Astrocyte (in vitro differentiated cells and primary cell): ENCODE data around the gene RTP3. TPM values are rescaled to one million over a fixed set of nuclear protein-coding genes. Genes with fewer than 3 reads are reported as not detected.
A peak's percentile ranks its signal among the peaks of the same experiment; 100 is the strongest.
"Not testable (repeated sequence)": the region's sequence is repeated elsewhere in the genome, so short reads cannot be mapped to it uniquely, and the experiment has no call there.

Source experiments
- DNase-seq: peaks from one replicate; pipeline ENCODE4 v3.0.0-alpha.2; 2010; ENCODE audit warnings: low read depth
- FAIRE-seq: peaks from 2 replicates; lab custom pipeline; 2011; peaks lifted over from hg19 to GRCh38; lab: Jason Lieb, UNC
- H2AFZ ChIP-seq: 2 replicates; pipeline ENCODE4 v1.6.0; 2012; ENCODE audit warnings: low read depth, low read length, inconsistent platforms
- H3K27ac ChIP-seq: 2 replicates; pipeline ENCODE4 v1.5.1; 2011; ENCODE audit warnings: low read depth, low read length, inconsistent platforms
- H3K27me3 ChIP-seq: 2 replicates; pipeline ENCODE4 v1.6.0; 2011; ENCODE audit warnings: low read length, inconsistent platforms; ENCODE audit not compliant: insufficient read depth
- H3K36me3 ChIP-seq: 2 replicates; pipeline ENCODE4 v1.5.1; 2011; ENCODE audit warnings: low read length, inconsistent platforms; ENCODE audit not compliant: insufficient read depth
- H3K4me1 ChIP-seq: 2 replicates; pipeline ENCODE4 v1.5.1; 2011; ENCODE audit warnings: low read length, inconsistent platforms; ENCODE audit not compliant: insufficient read depth
- H3K4me2 ChIP-seq: 2 replicates; pipeline ENCODE4 v1.6.0; 2012; ENCODE audit warnings: low read length, inconsistent platforms
- H3K4me3 ChIP-seq: 2 replicates; pipeline ENCODE4 v1.5.1; 2011; ENCODE audit warnings: low read depth, mild to moderate bottlenecking, low read length, inconsistent platforms; ENCODE audit not compliant: insufficient read depth
- H3K79me2 ChIP-seq: 2 replicates; pipeline ENCODE4 v1.6.0; 2012; ENCODE audit warnings: mild to moderate bottlenecking, low read length, inconsistent platforms; ENCODE audit not compliant: insufficient read depth
- H3K9ac ChIP-seq: 2 replicates; pipeline ENCODE4 v1.6.0; 2012; ENCODE audit warnings: mild to moderate bottlenecking, low read length, inconsistent platforms
- H3K9me3 ChIP-seq: 2 replicates; pipeline ENCODE4 v1.5.1; 2012; ENCODE audit warnings: low read depth, mild to moderate bottlenecking, low read length, inconsistent platforms; ENCODE audit not compliant: insufficient read depth
- H4K20me1 ChIP-seq: 2 replicates; pipeline ENCODE4 v1.6.0; 2012; ENCODE audit warnings: low read length, inconsistent platforms; ENCODE audit not compliant: insufficient read depth
- H3K27ac Mint-ChIP-seq: one replicate; pipeline ENCODE4 v1.8.0; 2021; ENCODE audit warnings: mild to moderate bottlenecking, mixed read lengths; ENCODE audit not compliant: unreplicated experiment
- H3K27me3 Mint-ChIP-seq: one replicate; pipeline ENCODE4 v1.8.0; 2021; ENCODE audit warnings: low read depth, mixed read lengths; ENCODE audit not compliant: unreplicated experiment
- H3K36me3 Mint-ChIP-seq: one replicate; pipeline ENCODE4 v1.8.0; 2021; ENCODE audit warnings: low read depth, mixed read lengths; ENCODE audit not compliant: unreplicated experiment
- H3K4me1 Mint-ChIP-seq: one replicate; pipeline ENCODE4 v1.8.0; 2021; ENCODE audit warnings: low read depth, mixed read lengths; ENCODE audit not compliant: unreplicated experiment
- H3K4me3 Mint-ChIP-seq: one replicate; pipeline ENCODE4 v1.8.0; 2021; ENCODE audit warnings: mild to moderate bottlenecking, moderate library complexity, mixed read lengths; ENCODE audit not compliant: unreplicated experiment
- H3K9me3 Mint-ChIP-seq: one replicate; pipeline ENCODE4 v1.8.0; 2021; ENCODE audit warnings: mild to moderate bottlenecking, mixed read lengths; ENCODE audit not compliant: unreplicated experiment
- CTCF ChIP-seq: IDR thresholded peaks from 2 replicates; pipeline ENCODE4 v1.5.1; 2011; ENCODE audit warnings: low read depth, mild to moderate bottlenecking, inconsistent platforms, low read length, moderate library complexity; ENCODE audit not compliant: insufficient read depth
- EZH2 ChIP-seq: IDR thresholded peaks from 2 replicates; pipeline ENCODE4 v1.6.1; 2012; ENCODE audit warnings: mild to moderate bottlenecking, low read length, inconsistent platforms; ENCODE audit not compliant: insufficient read depth
- total RNA-seq: library from RNA; stranded (reverse); gene quantifications from 2 replicates; pipeline ENCODE4 v1.2.1, GENCODE V29; 2021

Gene RTP3
- total RNA-seq, 1 donor from 2014 or later, result not detected

DNA sequence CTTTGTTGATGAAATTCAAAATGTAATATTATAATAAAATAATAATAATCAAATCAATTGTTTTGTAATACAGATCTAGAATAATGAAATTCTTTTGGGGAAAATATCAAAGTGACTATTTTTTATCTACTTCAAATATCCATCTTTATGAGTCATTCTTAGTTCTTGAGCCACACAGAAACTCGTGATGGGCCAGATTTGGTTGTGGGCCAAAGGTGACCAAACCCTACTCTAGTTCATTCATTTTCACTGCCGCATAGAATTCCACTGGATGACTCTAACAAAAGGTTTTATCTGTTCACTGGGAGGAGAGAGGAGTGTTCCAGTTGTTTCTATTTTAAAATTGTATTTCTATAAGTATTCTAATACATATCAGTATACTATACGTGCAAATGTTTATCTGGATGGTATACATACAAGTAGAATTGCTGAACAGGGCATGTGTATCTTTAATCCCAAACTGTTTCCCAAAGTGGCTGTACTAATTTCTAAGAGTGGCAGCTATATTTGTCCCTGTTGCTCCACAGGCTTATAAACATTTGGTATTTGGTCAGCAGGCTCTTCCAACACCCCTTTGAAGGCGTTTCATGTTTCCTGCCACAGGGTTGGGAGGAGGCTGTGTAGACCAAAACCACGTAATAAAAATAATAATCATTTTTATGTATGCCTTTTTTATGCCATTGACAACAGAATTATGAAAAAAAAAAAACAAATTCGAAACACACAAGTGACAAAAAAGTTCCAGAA lies 7.3 kb upstream of the RTP3 start:
- Histone ChIP-seq H3K9me3 (no peaks in the 10 kb centered on the region), H2AFZ (no peak overlapping the region), H3K79me2 (no peaks in the 10 kb centered on the region), H3K27me3 (no peaks in the 10 kb centered on the region), H3K27ac (no peak overlapping the region), H3K4me1 (peaks cover 14% of the 10 kb centered on the region), H4K20me1 (no peaks in the 10 kb centered on the region), H3K9ac (no peak overlapping the region), H3K4me2 (no peak overlapping the region), H3K4me3 (no peak overlapping the region), H3K36me3 (no peaks in the 10 kb centered on the region)
- Mint-ChIP-seq H3K4me1 (peaks cover 20% of the 10 kb centered on the region), H3K4me3 (no peak overlapping the region), H3K27me3 (peaks cover 12% of the 10 kb centered on the region), H3K36me3 (peaks cover 1% of the 10 kb centered on the region), H3K9me3 (peaks cover 4% of the 10 kb centered on the region), H3K27ac (no peak overlapping the region)
- DNase-seq, result peak; percentile 40
- no peak for FAIRE-seq
- TF ChIP-seq EZH2, result no peak
- TF ChIP-seq CTCF, result no peak

DNA sequence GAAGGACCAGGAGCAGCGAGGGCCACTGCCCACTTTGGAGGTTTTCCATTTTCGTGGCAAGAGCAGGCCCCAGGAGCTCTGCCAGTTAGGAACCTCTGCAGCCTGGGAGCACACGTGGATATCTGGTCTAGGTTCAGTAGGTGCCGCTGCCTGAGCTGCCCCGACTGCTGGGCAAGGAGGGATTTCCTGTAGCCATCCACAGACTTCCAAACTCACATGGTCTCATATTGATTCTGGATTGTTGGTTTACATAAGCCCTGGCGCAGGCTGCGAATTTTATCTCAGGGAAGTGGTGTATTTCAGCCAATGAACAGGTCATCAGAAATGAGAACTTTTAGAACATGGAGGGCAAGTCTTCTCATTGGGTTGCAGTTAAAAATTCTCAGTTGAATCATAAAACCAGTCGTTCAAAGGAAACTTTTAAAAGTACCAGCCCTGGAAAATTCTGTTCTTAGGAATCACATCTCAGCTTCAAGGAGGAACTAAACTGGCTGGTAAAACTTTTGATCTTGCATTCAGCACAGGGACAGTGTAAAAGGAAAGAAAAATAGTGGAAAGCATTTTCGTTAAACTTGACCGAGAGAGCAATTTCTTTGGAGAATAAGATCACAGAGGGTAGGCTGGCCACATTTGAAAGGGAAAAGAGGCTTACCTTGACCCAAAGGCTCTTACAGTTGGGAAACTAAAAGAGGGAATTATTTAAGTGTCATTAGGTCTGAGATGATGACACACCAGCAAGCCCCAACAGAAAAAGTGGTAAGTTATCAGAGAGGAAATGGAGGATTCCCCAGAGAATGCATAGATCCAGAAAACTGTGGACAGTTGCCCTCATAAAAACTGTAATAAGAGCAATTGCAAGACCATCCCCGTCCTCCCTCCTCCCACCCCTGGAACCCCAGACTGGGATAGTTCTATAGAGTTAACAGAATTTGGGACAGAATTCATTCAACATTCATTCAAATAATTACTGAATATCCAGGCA lies 6.4 kb upstream of the RTP3 start:
- H3K4me1 Mint-ChIP-seq, result peaks cover 27% of the 10 kb centered on the region
- no peaks in the 10 kb centered on the region for H3K79me2 ChIP-seq
- H4K20me1 ChIP-seq, result no peaks in the 10 kb centered on the region
- H3K9me3 ChIP-seq, result no peaks in the 10 kb centered on the region
- no peak overlapping the region for H2AFZ ChIP-seq
- peaks cover 22% of the 10 kb centered on the region for H3K4me1 ChIP-seq
- H3K27ac Mint-ChIP-seq, result no peak overlapping the region
- no peak overlapping the region for H3K4me2 ChIP-seq
- no peak overlapping the region for H3K4me3 ChIP-seq
- no peak overlapping the region for H3K4me3 Mint-ChIP-seq
- DNase-seq (no peak), FAIRE-seq (no peak)
- H3K27me3 ChIP-seq, result no peaks in the 10 kb centered on the region
- peaks cover 1% of the 10 kb centered on the region for H3K36me3 Mint-ChIP-seq
- H3K36me3 ChIP-seq, result no peaks in the 10 kb centered on the region
- H3K27ac ChIP-seq, result no peak overlapping the region
- TF ChIP-seq EZH2, result no peak
- H3K27me3 Mint-ChIP-seq, result peaks cover 12% of the 10 kb centered on the region
- no peak overlapping the region for H3K9ac ChIP-seq
- H3K9me3 Mint-ChIP-seq, result peaks cover 4% of the 10 kb centered on the region

- H3K27me3 Mint-ChIP-seq, result peaks cover 10% of the 10 kb centered on the region
- H3K9ac ChIP-seq, result no peak overlapping the region
- no peak for FAIRE-seq
- no peak overlapping the region for H2AFZ ChIP-seq
- peaks cover 23% of the 10 kb centered on the region for H3K4me1 ChIP-seq
- no peak overlapping the region for H3K27ac Mint-ChIP-seq
- H3K4me3 ChIP-seq, result no peak overlapping the region
- H3K27ac ChIP-seq, result no peak overlapping the region
- H3K9me3 Mint-ChIP-seq, result peaks cover 4% of the 10 kb centered on the region
- no peak overlapping the region for H3K4me2 ChIP-seq
- no peak overlapping the region for H3K4me3 Mint-ChIP-seq
- no peaks in the 10 kb centered on the region for H3K27me3 ChIP-seq
- peaks cover 1% of the 10 kb centered on the region for H3K36me3 Mint-ChIP-seq
- no peak for TF ChIP-seq CTCF
- TF ChIP-seq EZH2, result no peak
- H3K4me1 Mint-ChIP-seq, result peaks cover 33% of the 10 kb centered on the region
- H3K79me2 ChIP-seq, result no peaks in the 10 kb centered on the region
- H3K36me3 ChIP-seq, result no peaks in the 10 kb centered on the region
- no peaks in the 10 kb centered on the region for H3K9me3 ChIP-seq
- H4K20me1 ChIP-seq, result no peaks in the 10 kb centered on the region
- DNase-seq, result no peak
These were observed 4.8 kb upstream of the RTP3 start for GRCh38 chr3:46492890-46493547.

DNA sequence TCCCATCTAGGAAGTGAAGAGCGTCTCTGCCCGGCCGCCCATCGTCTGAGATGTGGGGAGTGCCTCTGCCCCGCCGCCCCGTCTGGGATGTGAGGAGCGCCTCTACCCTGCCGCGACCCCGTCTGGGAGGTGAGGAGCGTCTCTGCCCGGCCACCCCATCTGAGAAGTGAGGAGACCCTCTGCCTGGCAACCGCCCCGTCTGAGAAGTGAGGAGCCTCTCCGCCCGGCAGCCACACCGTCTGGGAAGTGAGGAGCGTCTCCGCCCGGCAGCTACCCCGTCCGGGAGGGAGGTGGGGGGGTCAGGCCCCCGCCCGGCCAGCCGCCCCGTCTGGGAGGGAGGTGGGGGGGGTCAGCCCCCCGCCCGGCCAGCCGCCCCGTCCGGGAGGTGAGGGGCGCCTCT lies 3.3 kb upstream of the RTP3 start:
- peaks cover 15% of the 10 kb centered on the region for H3K4me1 ChIP-seq
- H3K36me3 Mint-ChIP-seq, H3K9ac ChIP-seq, H3K27me3 Mint-ChIP-seq, H3K79me2 ChIP-seq, FAIRE-seq, H3K36me3 ChIP-seq, H3K4me2 ChIP-seq, H3K9me3 Mint-ChIP-seq, H3K27ac Mint-ChIP-seq, H4K20me1 ChIP-seq, H2AFZ ChIP-seq, H3K9me3 ChIP-seq, H3K4me3 Mint-ChIP-seq, H3K4me3 ChIP-seq, H3K27ac ChIP-seq, H3K27me3 ChIP-seq, DNase-seq: not testable (repeated sequence)
- peaks cover 31% of the 10 kb centered on the region for H3K4me1 Mint-ChIP-seq
